Measurements from ENCODE around the gene PLCZ1.
"Not testable (repeated sequence)": the region's sequence is repeated elsewhere in the genome, so short reads cannot be mapped to it uniquely, and the experiment has no call there.

Gene PLCZ1

DNA sequence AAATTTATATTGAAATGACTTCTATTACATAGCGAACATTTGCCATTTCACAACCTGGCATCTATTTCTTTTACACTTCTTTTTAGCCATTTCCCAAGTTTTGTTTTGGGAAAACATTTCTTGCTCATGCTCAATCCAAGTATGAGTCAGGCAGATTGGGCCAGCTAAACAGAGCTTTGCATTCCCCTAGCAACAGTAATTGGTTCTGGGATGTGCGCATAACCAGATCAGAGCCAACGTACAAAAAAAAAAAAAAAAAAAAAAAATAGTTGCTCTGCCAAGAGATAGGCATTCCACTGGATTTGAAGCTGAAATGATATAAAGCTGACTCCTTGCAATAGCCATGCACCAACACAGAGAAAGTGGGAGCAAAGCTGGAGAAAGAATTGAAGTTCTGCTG, 37.5 kb downstream of the PLCZ1 start:
- H3K27ac ChIP-seq = no peak overlapping the region
- no peak for TF ChIP-seq ZFX (IDR thresholded peaks at IDR 0.05; ENCODE audit: borderline replicate concordance)
- TF ChIP-seq, protein P1, sequence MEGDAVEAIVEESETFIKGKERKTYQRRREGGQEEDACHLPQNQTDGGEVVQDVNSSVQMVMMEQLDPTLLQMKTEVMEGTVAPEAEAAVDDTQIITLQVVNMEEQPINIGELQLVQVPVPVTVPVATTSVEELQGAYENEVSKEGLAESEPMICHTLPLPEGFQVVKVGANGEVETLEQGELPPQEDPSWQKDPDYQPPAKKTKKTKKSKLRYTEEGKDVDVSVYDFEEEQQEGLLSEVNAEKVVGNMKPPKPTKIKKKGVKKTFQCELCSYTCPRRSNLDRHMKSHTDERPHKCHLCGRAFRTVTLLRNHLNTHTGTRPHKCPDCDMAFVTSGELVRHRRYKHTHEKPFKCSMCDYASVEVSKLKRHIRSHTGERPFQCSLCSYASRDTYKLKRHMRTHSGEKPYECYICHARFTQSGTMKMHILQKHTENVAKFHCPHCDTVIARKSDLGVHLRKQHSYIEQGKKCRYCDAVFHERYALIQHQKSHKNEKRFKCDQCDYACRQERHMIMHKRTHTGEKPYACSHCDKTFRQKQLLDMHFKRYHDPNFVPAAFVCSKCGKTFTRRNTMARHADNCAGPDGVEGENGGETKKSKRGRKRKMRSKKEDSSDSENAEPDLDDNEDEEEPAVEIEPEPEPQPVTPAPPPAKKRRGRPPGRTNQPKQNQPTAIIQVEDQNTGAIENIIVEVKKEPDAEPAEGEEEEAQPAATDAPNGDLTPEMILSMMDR (IDR thresholded peaks at IDR 0.05) = no peak

DNA sequence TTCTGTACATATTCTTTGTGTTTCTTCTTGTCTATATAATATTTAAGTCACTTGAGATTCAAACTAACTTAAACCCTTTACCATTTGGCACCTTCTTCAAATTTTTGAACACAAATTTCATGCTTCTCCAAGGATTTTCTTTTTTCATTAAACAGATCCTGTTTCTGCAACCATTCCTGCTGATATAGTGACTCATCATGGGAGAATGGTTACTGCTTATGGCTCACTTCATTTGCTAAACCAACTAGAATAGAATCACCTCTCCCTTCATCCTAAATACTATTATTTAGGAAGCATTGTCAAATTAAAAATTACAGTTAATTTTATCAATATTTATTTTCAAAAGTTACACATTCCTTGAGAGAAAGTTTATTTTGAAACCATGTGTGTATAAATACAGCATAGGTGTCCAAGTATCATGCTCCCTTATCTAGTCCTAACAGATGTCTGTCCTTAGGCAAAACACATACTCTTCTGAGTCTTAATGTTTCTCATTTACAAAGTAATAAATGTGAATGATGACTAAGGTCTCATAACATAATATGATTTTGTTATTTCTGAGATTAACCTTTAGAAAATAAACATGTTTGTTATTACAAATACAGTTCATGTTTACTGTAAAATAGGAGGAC, 40.7 kb downstream of the PLCZ1 start:
- TF ChIP-seq, protein P1 (IDR thresholded peaks at IDR 0.05) = no peak
- TF ChIP-seq ZFX (IDR thresholded peaks at IDR 0.05; ENCODE audit: borderline replicate concordance) = no peak
- no peak overlapping the region for H3K27ac ChIP-seq

DNA sequence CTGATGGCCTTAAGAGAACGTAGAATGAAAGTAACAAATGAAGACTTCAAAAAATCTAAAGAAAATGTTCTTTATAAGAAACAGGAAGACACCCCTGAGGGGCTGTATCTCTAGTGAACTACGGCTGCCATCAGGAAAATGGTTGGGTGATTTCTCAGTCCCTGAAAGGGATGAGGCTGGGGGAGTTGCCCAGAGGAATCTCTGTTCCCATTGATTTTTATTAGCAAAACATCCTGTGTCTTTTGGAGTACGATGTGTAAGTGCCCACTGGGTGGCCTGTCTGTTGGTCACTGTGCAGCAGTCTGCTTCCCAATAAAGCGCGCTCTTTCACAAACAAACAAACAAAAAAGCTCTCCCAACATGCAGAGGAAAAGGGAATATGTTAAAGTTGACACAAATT, 43.8 kb downstream of the PLCZ1 start:
- H3K27ac ChIP-seq = not testable (repeated sequence)

DNA sequence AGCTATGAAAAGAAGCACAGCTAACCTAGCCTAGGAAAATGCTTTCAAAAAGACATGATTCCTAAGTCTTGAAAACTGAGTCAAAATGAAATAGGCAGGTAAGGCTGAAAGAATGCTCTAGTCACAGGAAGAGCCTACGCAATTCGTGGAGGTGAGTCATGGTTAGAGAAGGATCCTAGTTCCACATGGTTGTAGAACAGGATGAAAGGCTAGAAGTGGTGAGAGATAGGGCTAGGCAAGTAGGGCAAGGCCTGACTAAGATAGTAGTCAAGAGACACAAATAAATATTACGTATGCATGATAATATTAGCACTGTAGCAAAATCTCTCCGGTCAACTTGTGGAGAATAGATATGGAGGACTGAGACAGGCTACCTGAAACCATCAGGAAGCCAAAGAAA, 47.2 kb downstream of the PLCZ1 start:
- TF ChIP-seq ZFX (IDR thresholded peaks at IDR 0.05; ENCODE audit: borderline replicate concordance) = no peak
- TF ChIP-seq, protein P1 (IDR thresholded peaks at IDR 0.05) = no peak
- no peak overlapping the region for H3K27ac ChIP-seq

DNA sequence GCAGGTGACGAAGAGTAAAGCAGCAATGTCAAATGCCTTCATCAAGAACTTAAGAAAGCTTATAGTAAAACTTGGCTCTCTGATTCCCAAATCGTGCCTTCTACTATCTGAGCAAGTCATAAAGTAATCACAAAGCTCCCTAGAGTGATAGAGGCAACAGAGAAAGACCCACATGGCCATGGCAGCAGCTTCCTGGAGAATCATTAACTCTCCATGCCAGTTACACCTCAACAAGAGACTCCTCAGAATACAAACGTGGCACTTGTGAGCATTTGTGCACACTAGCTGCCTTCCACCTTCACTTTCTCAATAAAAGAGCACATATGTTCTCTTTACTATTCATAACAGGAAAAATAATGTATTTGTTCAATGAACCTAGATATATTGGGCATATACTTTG, 48.0 kb downstream of the PLCZ1 start:
- no peak overlapping the region for H3K27ac ChIP-seq
- TF ChIP-seq, protein P1 (IDR thresholded peaks at IDR 0.05) = no peak

DNA sequence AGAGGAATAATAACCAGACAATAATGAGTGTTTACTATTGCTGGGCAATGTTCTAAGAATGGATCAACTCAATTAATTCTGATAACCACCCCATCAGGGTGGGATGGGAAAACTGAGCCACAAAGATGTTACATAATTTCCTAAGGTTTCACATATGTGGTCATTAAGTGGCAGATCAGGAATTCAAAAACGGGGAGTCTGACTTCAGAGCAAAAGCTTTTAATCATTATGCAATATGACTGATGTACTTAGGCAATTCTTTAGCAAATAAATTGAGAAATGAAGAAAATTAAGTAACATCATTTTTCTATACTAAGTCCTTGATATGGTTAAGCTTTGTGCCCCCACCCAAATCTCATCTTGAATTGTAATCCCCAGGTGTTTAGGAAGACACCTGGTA, 53.4 kb downstream of the PLCZ1 start:
- no peak overlapping the region for H3K27ac ChIP-seq
- TF ChIP-seq ZFX (IDR thresholded peaks at IDR 0.05; ENCODE audit: borderline replicate concordance) = no peak
- TF ChIP-seq, protein P1 (IDR thresholded peaks at IDR 0.05) = no peak

DNA sequence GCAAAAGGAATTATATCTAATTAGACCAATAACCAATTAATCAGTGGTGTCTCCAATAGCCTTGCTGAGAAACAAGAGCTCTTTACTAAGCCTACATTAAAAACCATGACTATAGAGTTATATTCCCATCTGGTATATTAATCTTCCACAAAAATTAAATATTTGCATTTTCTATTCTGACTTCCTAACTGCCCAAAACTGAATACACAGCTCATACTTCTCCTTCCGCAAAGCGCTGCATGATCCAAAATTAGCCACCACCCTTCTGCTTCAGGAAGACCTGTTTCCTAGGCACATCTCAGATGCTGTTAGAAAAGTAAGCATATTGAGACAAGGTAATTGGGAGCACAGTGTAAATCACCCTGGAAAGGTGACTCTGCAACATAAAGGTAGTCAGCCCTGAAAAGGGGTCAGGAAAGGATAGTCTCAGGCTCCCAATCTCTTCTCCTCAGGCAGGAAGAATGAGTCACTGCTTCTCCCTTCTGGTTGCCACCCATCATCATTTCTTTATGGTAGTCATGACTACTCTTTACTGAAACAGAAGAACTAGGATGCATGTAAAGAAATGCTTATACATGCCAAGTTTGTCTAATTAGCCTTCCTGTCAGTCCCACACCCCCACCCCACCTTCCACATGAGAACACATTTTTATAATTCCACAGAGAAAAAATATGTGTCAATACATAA, 54.3 kb downstream of the PLCZ1 start:
- no peak overlapping the region for H3K27ac ChIP-seq
- TF ChIP-seq, protein P1 (IDR thresholded peaks at IDR 0.05) = no peak
- no peak for TF ChIP-seq ZFX (IDR thresholded peaks at IDR 0.05; ENCODE audit: borderline replicate concordance)

DNA sequence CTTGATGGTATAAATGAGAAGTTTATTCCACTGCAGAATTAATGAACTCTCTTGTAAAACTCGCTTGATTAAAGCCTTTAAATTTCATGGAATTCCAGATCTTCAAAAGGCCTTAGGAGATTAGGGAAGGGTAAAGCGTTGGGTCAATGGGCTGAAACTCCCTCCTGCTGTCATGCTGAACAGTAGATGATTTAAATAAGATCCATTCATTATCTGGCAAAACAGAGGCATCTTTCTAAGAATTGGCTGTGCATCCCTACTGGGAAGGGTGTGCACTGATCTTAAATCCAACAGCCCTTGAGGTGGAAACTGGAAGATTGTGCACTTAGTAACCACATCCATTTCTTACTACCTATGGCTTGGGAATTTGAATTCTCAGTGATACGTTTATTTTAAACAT, 56.0 kb downstream of the PLCZ1 start:
- TF ChIP-seq ZFX (IDR thresholded peaks at IDR 0.05; ENCODE audit: borderline replicate concordance) = no peak
- TF ChIP-seq, protein P1 (IDR thresholded peaks at IDR 0.05) = no peak
- no peak overlapping the region for H3K27ac ChIP-seq

All from 22Rv1 (cell line).